A549 (cell line): ENCODE measurements around the gene SNRPA.

ENCODE experiments used
- POLR2A ChIP-seq: IDR thresholded peaks from 2 replicates; pipeline ENCODE4 v1.6.1; 2012; ENCODE audit warnings: mild to moderate bottlenecking, low read length
- TF ChIP-seq, protein P1 (sequence below): fragments of >200 bp; sonication (Bioruptor Twin); formaldehyde crosslinking; IDR thresholded peaks from 3 replicates; pipeline ENCODE4 v1.5.1; 2016

- TF ChIP-seq, protein P1, sequence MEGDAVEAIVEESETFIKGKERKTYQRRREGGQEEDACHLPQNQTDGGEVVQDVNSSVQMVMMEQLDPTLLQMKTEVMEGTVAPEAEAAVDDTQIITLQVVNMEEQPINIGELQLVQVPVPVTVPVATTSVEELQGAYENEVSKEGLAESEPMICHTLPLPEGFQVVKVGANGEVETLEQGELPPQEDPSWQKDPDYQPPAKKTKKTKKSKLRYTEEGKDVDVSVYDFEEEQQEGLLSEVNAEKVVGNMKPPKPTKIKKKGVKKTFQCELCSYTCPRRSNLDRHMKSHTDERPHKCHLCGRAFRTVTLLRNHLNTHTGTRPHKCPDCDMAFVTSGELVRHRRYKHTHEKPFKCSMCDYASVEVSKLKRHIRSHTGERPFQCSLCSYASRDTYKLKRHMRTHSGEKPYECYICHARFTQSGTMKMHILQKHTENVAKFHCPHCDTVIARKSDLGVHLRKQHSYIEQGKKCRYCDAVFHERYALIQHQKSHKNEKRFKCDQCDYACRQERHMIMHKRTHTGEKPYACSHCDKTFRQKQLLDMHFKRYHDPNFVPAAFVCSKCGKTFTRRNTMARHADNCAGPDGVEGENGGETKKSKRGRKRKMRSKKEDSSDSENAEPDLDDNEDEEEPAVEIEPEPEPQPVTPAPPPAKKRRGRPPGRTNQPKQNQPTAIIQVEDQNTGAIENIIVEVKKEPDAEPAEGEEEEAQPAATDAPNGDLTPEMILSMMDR = no peak
- no peak for TF ChIP-seq POLR2A
Observed at GRCh38 chr19:40739871-40740703, 10.9 kb upstream of the SNRPA start.
